H1 (cell line): ENCODE measurements around the gene PTF1A. TPM values are rescaled to one million over a fixed set of nuclear protein-coding genes. Genes with fewer than 3 reads are reported as not detected.

Experiments used
- CTCF ChIA-PET: fragments of 300-600 bp; sonication (Branson Sonifier 250); formaldehyde crosslinking; loops from one replicate; lab custom pipeline; 2021; ENCODE audit not compliant: partially characterized antibody; lab: Charles Lee
- POLR2A ChIA-PET: fragments of 300-600 bp; sonication (Branson Sonifier 250); formaldehyde crosslinking; loops from one replicate; lab custom pipeline; 2021; ENCODE audit warnings: inconsistent platforms; ENCODE audit not compliant: partially characterized antibody; lab: Charles Lee
- DNase-seq, 2 experiments: peaks; one replicate each; pipeline versions ENCODE4 v3.0.0 to v3.0.0-alpha.2; 2010 to 2022; ENCODE audit warnings: low spot score in 2 of 2, low read depth in 1 of 2, mixed read lengths in 1 of 2
- FAIRE-seq: peaks from 2 replicates; lab custom pipeline; 2011; peaks lifted over from hg19 to GRCh38; lab: Jason Lieb, UNC
- H2AFZ ChIP-seq: 2 replicates; pipeline ENCODE4 v1.8.1; 2012; ENCODE audit warnings: low read length, inconsistent platforms
- H2AK5ac ChIP-seq: 2 replicates; pipeline ENCODE4 v1.6.1; 2013; ENCODE audit warnings: low read depth, low read length
- H2BK120ac ChIP-seq: replicated peaks from 2 replicates; pipeline ENCODE3; 2013; ENCODE audit warnings: low read depth, low read length, inconsistent platforms
- H2BK12ac ChIP-seq: 2 replicates; pipeline ENCODE4 v1.6.1; 2013; ENCODE audit warnings: low read depth, low read length
- H2BK15ac ChIP-seq: 2 replicates; pipeline ENCODE4 v1.6.1; 2013; ENCODE audit warnings: low read length
- H2BK20ac ChIP-seq: 2 replicates; pipeline ENCODE4 v1.6.1; 2013; ENCODE audit warnings: low read length
- H2BK5ac ChIP-seq: 2 replicates; pipeline ENCODE4 v1.6.1; 2013; ENCODE audit warnings: low read depth, low read length
- H3K14ac ChIP-seq: 2 replicates; pipeline ENCODE4 v1.6.1; 2013; ENCODE audit warnings: inconsistent platforms; ENCODE audit not compliant: insufficient read length
- H3K18ac ChIP-seq: 2 replicates; pipeline ENCODE4 v1.6.1; 2013; ENCODE audit warnings: low read length; ENCODE audit errors: extremely low read depth
- H3K23ac ChIP-seq: 2 replicates; pipeline ENCODE4 v1.6.1; 2013; ENCODE audit warnings: inconsistent platforms; ENCODE audit not compliant: insufficient read length
- H3K23me2 ChIP-seq: 2 replicates; pipeline ENCODE4 v1.6.1; 2013; ENCODE audit warnings: low read depth, low read length
- H3K27ac ChIP-seq: 2 replicates; pipeline ENCODE4 v1.6.1; 2011; ENCODE audit warnings: low read depth, low read length, inconsistent platforms
- H3K27me3 ChIP-seq, 4 experiments: replicated peaks in 1 of 4; 1 replicate in 1 of 4; 2 replicates in 3 of 4; pipeline versions ENCODE4 v1.6.1 to v1.8.1; 2011 to 2013; ENCODE audit warnings: low read length in 3 of 4, mild to moderate bottlenecking in 3 of 4, inconsistent platforms in 2 of 4, mixed read lengths in 2 of 4, moderate library complexity in 1 of 4; ENCODE audit not compliant: control insufficient read depth in 3 of 4, insufficient read depth in 3 of 4; ENCODE audit errors: extremely low read depth in 1 of 4
- H3K36me3 ChIP-seq, 4 experiments: 2 replicates each; pipeline versions ENCODE4 v1.6.1 to v1.8.1; 2011 to 2013; ENCODE audit warnings: mild to moderate bottlenecking in 4 of 4, low read length in 3 of 4, moderate library complexity in 2 of 4, control low read depth in 1 of 4, inconsistent platforms in 1 of 4; ENCODE audit not compliant: insufficient read depth in 4 of 4, control insufficient read depth in 2 of 4
- H3K4ac ChIP-seq: replicated peaks from 2 replicates; pipeline ENCODE3; 2013; ENCODE audit warnings: low read length, low read depth, mixed read lengths, inconsistent platforms; ENCODE audit not compliant: insufficient read length
- H3K4me1 ChIP-seq, 4 experiments: replicated peaks in 1 of 4; 1 replicate in 1 of 4; 2 replicates in 3 of 4; pipeline versions ENCODE4 v1.6.1 to v1.8.1; 2011 to 2013; ENCODE audit warnings: low read length in 3 of 4, inconsistent platforms in 2 of 4, mixed read lengths in 1 of 4; ENCODE audit not compliant: insufficient read depth in 4 of 4, control insufficient read depth in 3 of 4
- H3K4me2 ChIP-seq, 2 experiments: 2 replicates each; pipeline versions ENCODE4 v1.6.1 to v1.8.1; 2011 to 2013; ENCODE audit warnings: low read depth in 2 of 2, low read length in 2 of 2, control low read depth in 1 of 2, inconsistent platforms in 1 of 2, mild to moderate bottlenecking in 1 of 2; ENCODE audit not compliant: insufficient read depth in 1 of 2
- H3K4me3 ChIP-seq, 4 experiments: fragments of 200-600, 300-600 bp in 1 of 4; sonication (generic), shearing (Covaris generic), sonication (Bioruptor Twin) in 1 of 4; 2 replicates each; pipeline versions ENCODE4 v1.5.1 to v1.8.1; 2011 to 2016; ENCODE audit warnings: low read length in 4 of 4, low read depth in 3 of 4, control low read depth in 2 of 4, inconsistent platforms in 2 of 4, mild to moderate bottlenecking in 2 of 4, mixed read lengths in 1 of 4, moderate library complexity in 1 of 4; ENCODE audit not compliant: insufficient read depth in 2 of 4; ENCODE audit errors: extremely low read depth in 1 of 4
- H3K56ac ChIP-seq: replicated peaks from 2 replicates; pipeline ENCODE3; 2013; ENCODE audit warnings: low read depth, mild to moderate bottlenecking, mixed read lengths, low read length, inconsistent platforms; ENCODE audit not compliant: insufficient read length
- H3K79me1 ChIP-seq: 2 replicates; pipeline ENCODE4 v1.6.1; 2013; ENCODE audit warnings: low read depth, low read length, control low read depth
- H3K79me2 ChIP-seq, 2 experiments: 2 replicates each; pipeline versions ENCODE4 v1.6.1 to v1.8.1; 2012 to 2013; ENCODE audit warnings: low read length in 2 of 2, mild to moderate bottlenecking in 2 of 2, inconsistent platforms in 1 of 2; ENCODE audit not compliant: insufficient read depth in 2 of 2, control insufficient read depth in 1 of 2
- H3K9ac ChIP-seq, 4 experiments: replicated peaks in 1 of 4; 1 replicate in 1 of 4; 2 replicates in 3 of 4; pipeline versions ENCODE4 v1.6.1 to v1.8.1; 2011 to 2013; ENCODE audit warnings: low read depth in 3 of 4, low read length in 3 of 4, control low read depth in 2 of 4, mild to moderate bottlenecking in 2 of 4, moderate library complexity in 2 of 4, inconsistent platforms in 1 of 4; ENCODE audit errors: extremely low read depth in 1 of 4
- H3K9me3 ChIP-seq, 2 experiments: 2 replicates each; pipeline versions ENCODE4 v1.6.1 to v1.8.1; 2012 to 2013; ENCODE audit warnings: mild to moderate bottlenecking in 2 of 2, moderate library complexity in 2 of 2, control low read depth in 1 of 2, inconsistent platforms in 1 of 2, low read depth in 1 of 2, low read length in 1 of 2, mixed read lengths in 1 of 2; ENCODE audit not compliant: insufficient read depth in 2 of 2
- H4K20me1 ChIP-seq, 2 experiments: replicated peaks in 1 of 2; 2 replicates each; pipeline versions ENCODE3 to v1.8.1; 2011 to 2013; ENCODE audit warnings: inconsistent platforms in 2 of 2, low read length in 2 of 2, mild to moderate bottlenecking in 1 of 2; ENCODE audit not compliant: insufficient read depth in 2 of 2, control insufficient read depth in 1 of 2
- H4K5ac ChIP-seq: 2 replicates; pipeline ENCODE4 v1.6.1; 2013; ENCODE audit warnings: low read length, low read depth, mixed read lengths, inconsistent platforms; ENCODE audit not compliant: insufficient read length
- H4K8ac ChIP-seq: 2 replicates; pipeline ENCODE4 v1.8.0; 2013; ENCODE audit warnings: mild to moderate bottlenecking, moderate library complexity, low read length, inconsistent platforms; ENCODE audit not compliant: insufficient read depth; ENCODE audit errors: extremely low read depth
- H4K91ac ChIP-seq: replicated peaks from 2 replicates; pipeline ENCODE3; 2013; ENCODE audit warnings: low read length, mixed read lengths, inconsistent platforms; ENCODE audit not compliant: insufficient read length
- CEBPB ChIP-seq: IDR thresholded peaks from 2 replicates; pipeline ENCODE4 v1.6.1; 2012; ENCODE audit warnings: low read depth, low read length
- CREB1 ChIP-seq: IDR thresholded peaks from 2 replicates; pipeline ENCODE4 v1.6.1; 2012; ENCODE audit warnings: inconsistent platforms
- CTBP2 ChIP-seq: IDR thresholded peaks from 2 replicates; pipeline ENCODE4 v1.7.0; 2011; ENCODE audit warnings: borderline replicate concordance, mild to moderate bottlenecking, moderate library complexity, mixed read lengths, low read length; ENCODE audit not compliant: insufficient read depth, insufficient read length
- CTCF ChIP-seq, 3 experiments: IDR thresholded peaks; 1 replicate in 2 of 3; 2 replicates in 1 of 3; pipeline versions ENCODE4 v1.5.1 to v1.6.1; 2011; ENCODE audit warnings: low read length in 3 of 3, mild to moderate bottlenecking in 3 of 3, inconsistent platforms in 2 of 3, low read depth in 1 of 3, moderate library complexity in 1 of 3; ENCODE audit not compliant: insufficient read depth in 1 of 3; ENCODE audit errors: control extremely low read depth in 1 of 3
- KDM1A ChIP-seq: fragments of 200-600, 300-600 bp; sonication (generic); IDR thresholded peaks from 2 replicates; pipeline ENCODE4 v1.7.1; 2016; ENCODE audit warnings: mild to moderate bottlenecking, low read length, borderline replicate concordance
- POLR2A ChIP-seq, 2 experiments: IDR thresholded peaks; 1 replicate in 1 of 2; 2 replicates in 1 of 2; pipeline ENCODE4 v1.6.1; 2011; ENCODE audit warnings: low read depth in 2 of 2, low read length in 2 of 2, mild to moderate bottlenecking in 2 of 2; ENCODE audit errors: control extremely low read depth in 1 of 2
- RAD21 ChIP-seq, 2 experiments: IDR thresholded peaks in 1 of 2; conservative IDR thresholded peaks in 1 of 2; 2 replicates each; pipeline ENCODE4 v1.6.1; 2011; ENCODE audit warnings: low read depth in 2 of 2, low read length in 2 of 2, improper control_type of control experiment in 1 of 2, inconsistent platforms in 1 of 2, mild to moderate bottlenecking in 1 of 2, moderate library complexity in 1 of 2
- RFX5 ChIP-seq: IDR thresholded peaks from 2 replicates; pipeline ENCODE4 v1.6.1; 2011; ENCODE audit warnings: low read depth, low read length, improper control_type of control experiment, borderline replicate concordance
- TAF1 ChIP-seq: IDR thresholded peaks from 2 replicates; pipeline ENCODE4 v1.6.1; 2011; ENCODE audit warnings: mild to moderate bottlenecking, low read depth, low read length
- WGBS, 2 experiments: shearing (Covaris generic) in 1 of 2; methylation state at CpG; one replicate each; pipeline versions ENCODE4 v1.1.6 to v1.1.7; 2013 to 2015; ENCODE audit warnings: low lambda C conversion rate in 2 of 2, mixed read lengths in 2 of 2, inconsistent platforms in 1 of 2, low coverage in 1 of 2, missing lambda C conversion rate in 1 of 2; ENCODE audit not compliant: insufficient replicate concordance in 2 of 2, insufficient coverage in 1 of 2, insufficient read length in 1 of 2; ENCODE audit errors: extremely low coverage in 1 of 2, missing lambda C conversion rate in 1 of 2; 5-methylcytosine and 5-hydroxymethylcytosine counted together
- polyA plus RNA-seq, 7 experiments: library from polyadenylated mRNA; depleted of rRNA in 3 of 7; stranded (reverse) in 5 of 7; unstranded in 2 of 7; fragments of >200 nt in 5 of 7; fragments of 200-250 nt in 2 of 7; gene quantifications; 1 replicate in 5 of 7; 2 replicates in 1 of 7; 4 replicates in 1 of 7; pipeline versions ENCODE4 v1.2.1 to v1.2.3, GENCODE V29; 2011 to 2013; ENCODE audit warnings: missing spikeins in 2 of 7, mixed read lengths in 2 of 7
- total RNA-seq: library from RNA; stranded (reverse); fragmentation: NEBNext Ultra II Directional; extraction: Animal tissue kit (Norgen Biotek cat#: 25700); gene quantifications from 2 replicates; pipeline ENCODE4 v1.2.1, GENCODE V29; 2021

The PTF1A gene
- total and polyA plus RNA-seq, 2 of the 8 experiments (the other 6 are each of a cell fraction or from before 2014, with no cell fraction given): not detected

- FAIRE-seq (peak; percentile 39), DNase-seq (no peak)
- no peaks in the 10 kb centered on the region for H3K79me1 ChIP-seq
- peaks cover 0 to 2% (median under 1%) of the 10 kb centered on the region in 4 experiments; a peak in 3 of 7 replicates for H3K4me1 ChIP-seq
- H2BK12ac ChIP-seq: no peak overlapping the region
- H2BK120ac ChIP-seq: no peak overlapping the region
- no peak overlapping the region for H2BK15ac ChIP-seq
- no peaks in the 10 kb centered on the region for H3K23me2 ChIP-seq
- ChIA-PET POLR2A (interaction anchor here (1.1 to 1.3 kb wide), 2 partner anchors 11 to 42 kb away, joined by 3 read pairs; no protein-coding TSS in a partner anchor), CTCF (interaction anchor here (0.6 to 10.3 kb wide), 81 partner anchors 9 to 1360 kb away, joined by 3 to 183 read pairs (median 5); partner anchors contain the start of genes OTUD1 and PTF1A)
- H3K4me2 ChIP-seq: peak overlapping the region in 1 of 2 experiments; percentile 66; a peak in 3 of 4 replicates
- H2AFZ ChIP-seq: no peak overlapping the region
- H4K91ac ChIP-seq: no peak overlapping the region
- no peak overlapping the region for H3K27ac ChIP-seq
- H4K5ac ChIP-seq: no peak overlapping the region
- no peaks in the 10 kb centered on the region for H3K79me2 ChIP-seq
- no peak overlapping the region for H3K14ac ChIP-seq
- no peak overlapping the region for H3K9ac ChIP-seq
- no peaks in the 10 kb centered on the region for H3K36me3 ChIP-seq
- H3K27me3 ChIP-seq: peaks cover 0 to 8% (median 0%) of the 10 kb centered on the region in 4 experiments; a peak in 2 of 7 replicates
- H3K56ac ChIP-seq: no peak overlapping the region
- H3K4ac ChIP-seq: no peak overlapping the region
- 60% methylated on average over 12 of the region's 12 CpGs; no CpG with 5 or more reads in 1 of the 2 experiments for WGBS, 2 experiments
- H3K4me3 ChIP-seq: peak overlapping the region in 2 of 4 experiments; percentile 32 to 49; a peak in 4 of 8 replicates
- H3K9me3 ChIP-seq: no peaks in the 10 kb centered on the region
- H2AK5ac ChIP-seq: no peak overlapping the region
- H3K18ac ChIP-seq: no peak overlapping the region
- no peak overlapping the region for H3K23ac ChIP-seq
- no peak overlapping the region for H2BK5ac ChIP-seq
- 0 out of 2 replicates have a peak overlapping the region, but pooled peaks have one; percentile 58 for H4K8ac ChIP-seq
- peaks cover 0 to 2% of the 10 kb centered on the region in 2 experiments for H4K20me1 ChIP-seq
- H2BK20ac ChIP-seq: no peak overlapping the region
- TF ChIP-seq CTBP2: no peak
- TF ChIP-seq CTCF (IDR thresholded peaks at IDR 0.05; ENCODE audit: control extremely low read depth in 1 of 3, insufficient read depth in 1 of 3, low read depth in 1 of 3, low read length in 3 of 3): peak in 2 of 3 experiments; percentile 48 to 62; a peak in 3 of 4 replicates
- TF ChIP-seq KDM1A: no peak
- TF ChIP-seq POLR2A (IDR thresholded peaks at IDR 0.05; ENCODE audit: control extremely low read depth in 1 of 2, low read depth in 2 of 2, low read length in 2 of 2): no peak
- no peak for TF ChIP-seq RFX5
- no peak for TF ChIP-seq TAF1
- 0 out of 2 replicates have a peak, but pooled peaks have one; percentile 20 for TF ChIP-seq CREB1
- peak; percentile 66 to 77 for TF ChIP-seq RAD21 (IDR thresholded peaks at IDR 0.05 in 1 of 2, conservative IDR thresholded peaks at IDR 0.05 in 1 of 2; ENCODE audit: low read depth in 2 of 2, low read length in 2 of 2)
- no peak for TF ChIP-seq CEBPB
Observed at GRCh38 chr10:23157691-23158369, 34.3 kb upstream of the PTF1A start.
